Measurements from ENCODE around the gene PRMT1. TPM values are rescaled to one million over a fixed set of nuclear protein-coding genes. Genes with fewer than 3 reads are reported as not detected.

Gene PRMT1
- total RNA-seq, 1 experiment from 2014 or later, result 505 TPM

GRCh38 chr19:49688531-49689132 is 11.6 kb downstream of the PRMT1 start:
- no peak for TF ChIP-seq CTCF (conservative IDR thresholded peaks at IDR 0.05)
- Histone ChIP-seq H2AFZ (ENCODE audit: low read length) (no peak overlapping the region), H3K9me3 (ENCODE audit: control insufficient read depth, low read depth, low read length) (no peaks in the 10 kb centered on the region), H3K14ac (ENCODE audit: insufficient read depth, low read length) (no peak overlapping the region), H2BK15ac (ENCODE audit: low read depth, low read length) (no peak overlapping the region), H3K9ac (ENCODE audit: extremely low read depth, insufficient read length, low read length) (no peak overlapping the region), H3K23ac (ENCODE audit: insufficient read length, low read depth, low read length) (no peak overlapping the region), H3K23me2 (ENCODE audit: insufficient read length, low read depth, low read length, poor library complexity, severe bottlenecking) (peaks cover 19% of the 10 kb centered on the region), H3K56ac (ENCODE audit: insufficient read length, low read depth, low read length) (no peak overlapping the region), H2BK120ac (ENCODE audit: low read depth, low read length, poor library complexity, severe bottlenecking) (no peak overlapping the region), H3K27ac (ENCODE audit: insufficient read length, low read depth, low read length) (no peak overlapping the region), H3K27me3 (ENCODE audit: insufficient read depth, low read length) (no peaks in the 10 kb centered on the region), H4K5ac (ENCODE audit: insufficient read length, low read depth, low read length) (no peak overlapping the region), H3T11ph (ENCODE audit: low read length) (no peak overlapping the region), H3K4me2 (ENCODE audit: insufficient read depth, insufficient read length, low read length) (peak overlapping the region; percentile 98), H3K18ac (ENCODE audit: insufficient read length, low read depth, low read length) (no peak overlapping the region), H2AK5ac (ENCODE audit: insufficient read length, low read length) (no peak overlapping the region), H3K4ac (ENCODE audit: low read depth, low read length) (no peak overlapping the region), H4K91ac (ENCODE audit: insufficient read length, low read depth, low read length) (no peak overlapping the region), H3K4me1 (ENCODE audit: insufficient read depth, low read length) (peaks cover 10% of the 10 kb centered on the region; the same call in 1 of the 2 replicates), H3K79me1 (ENCODE audit: insufficient read depth, low read depth, low read length, poor library complexity, severe bottlenecking) (no peaks in the 10 kb centered on the region), H3K79me2 (ENCODE audit: insufficient read depth, low read length) (no peaks in the 10 kb centered on the region), H4K8ac (replicated peaks; ENCODE audit: insufficient read length, low read depth, low read length) (no peak overlapping the region), H2BK5ac (ENCODE audit: insufficient read length, low read length) (no peak overlapping the region), H4K20me1 (ENCODE audit: control insufficient read depth, insufficient read depth, insufficient read length) (no peaks in the 10 kb centered on the region), H2BK20ac (ENCODE audit: low read depth, low read length, poor library complexity, severe bottlenecking) (no peak overlapping the region), H2BK12ac (ENCODE audit: insufficient read length, low read depth, low read length) (no peak overlapping the region)
- peaks cover 0 to 3% of the 10 kb centered on the region in 2 experiments; a peak in 2 of 5 replicates for H3K9me3 Mint-ChIP-seq
- DNase-seq, result peak; percentile 40
- H3K4me3 Mint-ChIP-seq, result peak overlapping the region; percentile 15 to 98
- H3K4me1 Mint-ChIP-seq, result peaks cover 26 to 56% of the 10 kb centered on the region in 2 experiments
- H3K27me3 Mint-ChIP-seq (ENCODE audit: low read depth), result no peaks in the 10 kb centered on the region; the same call in 1 of the 2 replicates
- peak overlapping the region; percentile 75 to 90 (median 86); a peak in 4 of 7 replicates for H3K27ac Mint-ChIP-seq
- no CpG with 5 or more reads among the region's 12 CpGs for WGBS (ENCODE audit: extremely low coverage, insufficient read length, low lambda C conversion rate)
- H3K36me3 Mint-ChIP-seq (ENCODE audit: insufficient read depth in 1 of 3, low read depth in 3 of 3), result peaks cover 31 to 59% (median 47%) of the 10 kb centered on the region in 3 experiments

All from H9 (cell line).